LNCaP clone FGC (cell line): Measurements from ENCODE around the gene RGS1.

Source experiments
- DNase-seq: peaks from one replicate; pipeline ENCODE4 v3.0.0-alpha.2; 2011; ENCODE audit warnings: low read depth
- H3K4me3 ChIP-seq: 2 replicates; pipeline ENCODE4 v1.5.1; 2011; ENCODE audit warnings: mild to moderate bottlenecking, low read depth, low read length, control low read depth
- CTCF ChIP-seq: IDR thresholded peaks from 2 replicates; pipeline ENCODE4 v1.5.1; 2012; ENCODE audit warnings: mild to moderate bottlenecking; ENCODE audit not compliant: control insufficient read depth, insufficient read depth; ENCODE audit errors: extremely low read depth

Gene RGS1

GRCh38 chr1:192626366-192627179 lies 51.0 kb downstream of the RGS1 start:
- H3K4me3 ChIP-seq: no peak overlapping the region
- no peak for TF ChIP-seq CTCF
- DNase-seq: no peak

DNA sequence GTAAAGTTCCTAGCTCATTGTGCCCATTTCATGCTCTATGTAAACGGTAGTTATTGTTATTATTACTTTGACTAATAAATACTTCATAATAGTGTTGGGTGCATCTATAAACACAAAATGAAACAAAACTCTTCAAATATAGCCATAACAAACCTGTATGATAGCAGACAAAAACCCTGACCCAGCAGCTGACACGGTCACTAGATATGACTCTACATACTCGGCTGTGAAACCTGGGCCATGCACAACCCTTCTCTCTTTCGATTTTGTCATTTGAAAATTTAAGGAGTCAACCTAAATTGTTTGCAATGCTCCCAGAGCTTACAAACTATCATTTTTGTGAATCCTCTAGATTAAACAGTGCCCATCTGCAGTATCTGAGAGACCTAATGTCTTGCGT lies 52.3 kb downstream of the RGS1 start:
- TF ChIP-seq CTCF: no peak
- no peak for DNase-seq
- no peak overlapping the region for H3K4me3 ChIP-seq

- DNase-seq: no peak
- H3K4me3 ChIP-seq: no peak overlapping the region
- TF ChIP-seq CTCF: no peak
Observed at GRCh38 chr1:192628396-192629057, 53.0 kb downstream of the RGS1 start.

DNA sequence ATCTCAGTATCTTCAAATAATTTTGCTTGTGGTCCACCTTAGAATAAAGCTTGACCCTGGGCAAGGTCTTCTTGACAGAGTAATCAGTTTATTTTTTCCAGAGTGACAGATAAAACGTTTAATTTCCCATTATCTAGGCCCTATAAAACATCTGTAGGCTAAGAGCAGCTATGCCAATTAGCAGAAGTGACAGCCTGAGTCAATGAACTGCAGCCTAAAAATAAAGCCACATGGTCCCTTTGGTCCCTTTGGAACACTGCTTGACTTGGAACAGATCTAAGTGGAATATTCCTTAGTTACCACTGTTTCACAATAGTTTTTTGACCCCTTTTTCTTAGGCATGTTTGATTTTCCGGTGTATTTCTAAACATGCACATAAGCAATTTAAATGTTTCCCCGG lies 54.0 kb downstream of the RGS1 start:
- TF ChIP-seq CTCF: no peak
- no peak for DNase-seq
- H3K4me3 ChIP-seq: no peak overlapping the region
